ENCODE data around the gene TXLNG. TPM values are rescaled to one million over a fixed set of nuclear protein-coding genes. Genes with fewer than 3 reads are reported as not detected.

TXLNG gene
- total RNA-seq, 2 experiments from 2014 or later = 10.8 to 10.9 TPM

DNA sequence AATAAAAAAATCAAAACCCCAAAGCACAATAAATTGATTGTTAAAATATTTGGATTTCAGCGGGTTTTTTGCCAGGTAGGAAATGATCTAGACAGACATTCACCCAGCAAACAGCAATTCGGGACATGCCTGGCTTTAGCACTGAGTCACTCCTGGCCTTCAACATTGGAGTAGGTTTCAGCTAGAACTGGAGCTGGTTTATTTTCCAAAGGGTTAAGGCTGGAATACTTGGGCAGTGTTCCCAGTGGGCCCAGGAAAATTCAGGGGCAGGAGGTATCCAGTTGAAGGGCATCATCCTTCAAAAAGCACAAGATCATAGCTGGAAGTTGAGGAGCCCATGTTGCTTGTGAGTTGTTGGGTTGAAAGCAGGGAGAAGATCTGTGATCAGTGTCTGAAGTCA lies 41.0 kb downstream of the TXLNG start:
- Mint-ChIP-seq H3K36me3 (ENCODE audit: low read depth) (peaks cover 25% of the 10 kb centered on the region), H3K9me3 (ENCODE audit: insufficient read depth) (no peaks in the 10 kb centered on the region), H3K27ac (no peak overlapping the region), H3K4me3 (no peak overlapping the region), H3K27me3 (ENCODE audit: low read depth) (no peaks in the 10 kb centered on the region), H3K4me1 (ENCODE audit: low read depth) (peaks cover 6% of the 10 kb centered on the region)
- DNase-seq (no peak), ATAC-seq (no peak)
- ChIA-PET POLR2A (interaction anchor here (0.7 kb wide), 1 partner anchor 29 kb away, joined by 3 read pairs; no protein-coding TSS in a partner anchor), CTCF (interaction anchor here (1.2 to 3.7 kb wide), 8 partner anchors 8 to 256 kb away, joined by 3 to 25 read pairs (median 6); no protein-coding TSS in a partner anchor)

DNA sequence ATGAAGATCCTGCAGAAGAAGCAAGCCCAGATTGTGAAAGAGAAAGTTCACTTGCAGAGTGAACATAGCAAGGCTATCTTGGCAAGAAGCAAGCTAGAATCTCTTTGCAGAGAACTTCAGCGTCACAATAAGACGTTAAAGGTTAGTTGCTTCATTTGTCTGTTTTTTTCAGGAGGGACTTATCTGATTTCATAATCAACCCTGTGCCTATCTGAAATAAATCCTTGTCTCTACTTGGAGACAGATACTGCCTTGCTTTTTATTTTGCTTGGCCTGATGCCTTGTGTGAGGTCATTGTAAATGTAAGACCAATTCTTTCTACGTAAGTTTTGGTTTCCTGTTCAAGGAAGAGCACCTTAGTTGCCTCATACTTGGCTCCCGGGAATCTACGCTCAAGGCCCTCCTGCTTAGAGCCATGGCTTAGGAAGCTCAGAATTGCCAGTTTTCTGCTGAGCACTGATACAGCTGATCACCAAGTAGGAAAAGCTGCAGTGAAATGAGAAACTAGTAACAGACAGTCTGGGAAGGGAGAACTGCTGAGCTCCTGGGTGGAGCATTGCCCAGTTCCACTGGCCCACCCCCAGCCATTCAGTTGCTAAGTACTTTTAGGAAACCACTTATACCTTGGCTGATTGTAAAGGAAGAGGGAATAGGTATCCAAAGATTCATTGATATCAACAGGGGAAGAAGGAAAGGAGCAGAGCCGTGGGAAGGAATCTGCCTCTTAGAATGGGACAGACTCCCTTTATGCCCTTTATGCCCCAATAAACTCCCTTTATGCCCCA lies 42.0 kb downstream of the TXLNG start:
- no peak overlapping the region for H3K27ac Mint-ChIP-seq
- H3K27me3 Mint-ChIP-seq (ENCODE audit: low read depth) = no peaks in the 10 kb centered on the region
- no peak for ATAC-seq
- no peaks in the 10 kb centered on the region for H3K9me3 Mint-ChIP-seq (ENCODE audit: insufficient read depth)
- CTCF ChIA-PET = interaction anchor here (3.6 to 3.7 kb wide), 2 partner anchors 55 to 219 kb away, joined by 25 read pairs; no protein-coding TSS in a partner anchor
- no peak for DNase-seq
- peaks cover 6% of the 10 kb centered on the region for H3K4me1 Mint-ChIP-seq (ENCODE audit: low read depth)
- POLR2A ChIA-PET = interaction anchor here (1.1 kb wide), 1 partner anchor 11 kb away, joined by 3 read pairs; no protein-coding TSS in a partner anchor
- peaks cover 22% of the 10 kb centered on the region for H3K36me3 Mint-ChIP-seq (ENCODE audit: low read depth)
- H3K4me3 Mint-ChIP-seq = no peak overlapping the region

DNA sequence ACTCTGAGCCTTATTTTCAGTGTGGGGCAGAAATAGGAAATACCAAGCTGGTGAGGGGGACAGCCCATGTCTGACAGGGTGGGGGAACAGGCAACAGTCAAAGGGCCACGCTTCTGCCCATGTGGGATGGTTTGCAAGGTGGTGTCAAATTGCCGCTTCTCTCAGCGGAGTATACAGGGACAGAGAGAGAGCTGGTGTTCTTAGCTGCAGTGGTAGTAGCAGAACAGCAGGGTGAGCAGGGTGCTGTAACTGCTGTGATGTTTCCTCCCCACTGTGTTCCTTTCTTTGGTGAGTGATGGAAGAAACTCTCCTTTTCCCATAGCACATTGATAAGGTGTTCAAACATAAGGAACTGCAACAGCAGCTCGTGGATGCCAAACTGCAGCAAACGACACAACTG lies 46.0 kb downstream of the TXLNG start:
- no peaks in the 10 kb centered on the region for H3K27me3 Mint-ChIP-seq (ENCODE audit: low read depth)
- H3K36me3 Mint-ChIP-seq (ENCODE audit: low read depth) = peaks cover 25% of the 10 kb centered on the region
- no peaks in the 10 kb centered on the region for H3K9me3 Mint-ChIP-seq (ENCODE audit: insufficient read depth)
- ChIA-PET POLR2A (no interaction called here), CTCF (no interaction called here)
- DNase-seq (no peak), ATAC-seq (no peak)
- no peak overlapping the region for H3K27ac Mint-ChIP-seq
- no peaks in the 10 kb centered on the region for H3K4me1 Mint-ChIP-seq (ENCODE audit: low read depth)
- H3K4me3 Mint-ChIP-seq = no peak overlapping the region

DNA sequence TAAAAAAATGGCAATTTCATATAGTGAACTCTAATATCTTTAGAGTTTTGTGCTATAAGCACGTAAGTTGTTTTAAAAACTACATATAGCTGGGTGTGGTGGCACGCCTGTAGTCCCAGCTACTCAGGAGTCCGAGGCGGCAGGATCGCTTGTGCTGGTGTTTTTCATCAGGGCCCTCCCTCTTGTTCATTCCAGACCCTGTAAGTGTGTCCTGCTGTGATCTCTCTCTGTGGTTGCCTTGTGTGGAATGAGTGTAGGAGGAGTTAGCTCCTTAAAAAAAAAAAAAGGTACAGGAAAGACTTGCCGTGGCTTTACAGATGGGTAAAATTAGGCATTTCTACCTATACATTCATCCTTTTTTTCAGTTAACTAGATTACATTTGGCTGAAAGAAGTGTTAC lies 48.5 kb downstream of the TXLNG start:
- ChIA-PET CTCF (interaction anchor here (1.2 to 1.5 kb wide), 2 partner anchors 9 to 17 kb away, joined by 3 to 8 read pairs; no protein-coding TSS in a partner anchor), POLR2A (no interaction called here)
- Mint-ChIP-seq H3K9me3 (ENCODE audit: insufficient read depth) (no peaks in the 10 kb centered on the region), H3K27ac (no peak overlapping the region), H3K36me3 (ENCODE audit: low read depth) (peaks cover 24% of the 10 kb centered on the region), H3K4me1 (ENCODE audit: low read depth) (no peaks in the 10 kb centered on the region), H3K4me3 (no peak overlapping the region), H3K27me3 (ENCODE audit: low read depth) (no peaks in the 10 kb centered on the region)
- DNase-seq (no peak), ATAC-seq (no peak)

DNA sequence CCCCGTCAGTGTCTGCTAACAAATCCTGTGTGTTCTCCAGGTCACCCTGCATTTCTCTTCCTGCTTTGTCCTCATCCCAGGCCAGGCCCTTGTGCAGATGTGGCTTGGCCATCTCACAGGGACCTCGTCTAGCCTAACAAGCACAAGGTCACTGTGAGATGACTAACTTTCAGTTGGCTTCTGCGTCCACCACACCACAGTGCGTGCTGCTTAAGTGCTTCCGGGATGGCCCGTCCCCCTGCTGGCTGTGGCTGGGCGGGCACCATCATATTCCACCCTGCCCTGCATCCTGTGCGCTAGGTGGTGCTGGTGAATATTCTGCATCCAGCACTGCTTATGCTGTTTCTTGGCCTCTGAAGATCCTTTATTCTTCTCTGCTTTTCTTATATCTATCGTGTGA lies 50.1 kb downstream of the TXLNG start:
- ChIA-PET CTCF (interaction anchor here (1.3 kb wide), 1 partner anchor 29 kb away, joined by 3 read pairs; no protein-coding TSS in a partner anchor), POLR2A (no interaction called here)
- Mint-ChIP-seq H3K27ac (peak overlapping the region; percentile 16), H3K27me3 (ENCODE audit: low read depth) (no peaks in the 10 kb centered on the region), H3K9me3 (ENCODE audit: insufficient read depth) (no peaks in the 10 kb centered on the region), H3K36me3 (ENCODE audit: low read depth) (peaks cover 26% of the 10 kb centered on the region), H3K4me1 (ENCODE audit: low read depth) (no peaks in the 10 kb centered on the region), H3K4me3 (no peak overlapping the region)
- ATAC-seq (peak; percentile 59), DNase-seq (no peak)

- POLR2A ChIA-PET = interaction anchor here (0.9 to 1.0 kb wide), 2 partner anchors 9 to 14 kb away, joined by 3 to 4 read pairs; no protein-coding TSS in a partner anchor
- ATAC-seq (no peak), DNase-seq (no peak)
- Mint-ChIP-seq H3K36me3 (ENCODE audit: low read depth) (peaks cover 31% of the 10 kb centered on the region), H3K4me3 (no peak overlapping the region), H3K9me3 (ENCODE audit: insufficient read depth) (no peaks in the 10 kb centered on the region), H3K27me3 (ENCODE audit: low read depth) (no peaks in the 10 kb centered on the region), H3K4me1 (ENCODE audit: low read depth) (no peaks in the 10 kb centered on the region), H3K27ac (no peak overlapping the region)
- CTCF ChIA-PET = interaction anchor here (1.3 to 1.5 kb wide), 2 partner anchors 12 kb away, joined by 4 to 6 read pairs; no protein-coding TSS in a partner anchor
Observed at GRCh38 chrX:16838202-16839066, 52.2 kb downstream of the TXLNG start.

DNA sequence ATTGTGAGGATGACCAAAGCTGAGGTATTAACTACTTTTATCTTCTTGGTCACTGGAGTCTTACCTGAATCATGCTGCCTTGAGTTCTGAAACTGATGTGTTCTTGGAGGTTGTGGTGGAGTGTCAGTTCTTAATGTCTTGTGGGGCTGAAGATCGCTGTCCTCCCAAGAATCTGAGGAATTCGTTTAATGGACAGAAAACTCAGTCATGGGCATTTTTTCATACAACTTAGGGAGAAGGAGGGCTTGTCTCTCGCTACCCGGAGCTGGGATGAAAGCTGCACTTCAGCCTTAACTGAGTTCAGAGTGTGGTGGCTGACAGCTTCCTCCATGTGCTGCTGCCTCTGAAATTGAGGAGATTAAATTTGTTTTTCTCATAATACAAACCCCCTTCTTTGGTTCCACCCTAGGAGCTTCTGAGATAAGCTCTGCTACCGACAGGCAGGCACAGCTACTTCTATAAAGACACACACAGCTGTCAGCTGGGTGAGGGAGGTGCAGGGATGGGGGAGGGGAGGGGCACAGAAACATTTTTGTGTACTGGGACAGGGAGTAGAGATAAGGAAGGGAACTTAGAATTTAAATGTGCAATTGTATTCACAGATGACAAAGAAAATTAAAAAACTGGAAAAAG lies 53.1 kb downstream of the TXLNG start:
- no peak overlapping the region for H3K4me3 Mint-ChIP-seq
- no peak for ATAC-seq
- POLR2A ChIA-PET = interaction anchor here (0.9 to 1.5 kb wide), 3 partner anchors 8 to 13 kb away, joined by 3 to 4 read pairs (median 3); no protein-coding TSS in a partner anchor

DNA sequence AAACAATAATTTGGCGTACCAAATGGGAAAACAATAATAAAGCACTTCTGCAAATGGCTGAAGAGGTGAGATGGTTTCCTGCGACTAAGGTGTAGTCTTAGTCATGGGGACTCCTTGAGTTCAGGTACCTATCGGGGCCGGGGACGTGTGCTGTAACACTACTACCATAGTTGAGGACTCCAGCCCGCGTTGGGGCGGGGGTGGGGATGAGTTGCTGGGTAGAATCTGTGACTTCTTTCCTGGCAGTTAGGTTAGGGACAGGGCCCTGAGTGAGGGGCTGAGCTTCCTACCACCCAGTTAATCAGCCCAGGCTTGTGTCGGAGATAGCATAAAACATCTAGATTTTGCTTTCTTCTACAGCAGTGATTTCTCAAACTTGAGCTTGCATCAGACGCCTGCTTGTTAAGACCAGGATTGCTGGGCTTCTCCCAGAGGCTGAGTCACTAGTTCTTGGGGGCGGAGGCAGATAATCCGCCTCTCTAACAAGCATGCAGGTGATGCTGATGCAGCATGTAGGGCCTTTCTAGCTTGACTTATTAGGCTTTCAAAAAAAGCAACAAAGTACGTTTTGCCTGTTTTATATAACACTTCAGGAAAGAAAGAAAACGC lies 53.7 kb downstream of the TXLNG start:
- Mint-ChIP-seq H3K27me3 (ENCODE audit: low read depth) (no peaks in the 10 kb centered on the region), H3K36me3 (ENCODE audit: low read depth) (peaks cover 35% of the 10 kb centered on the region), H3K27ac (no peak overlapping the region), H3K4me1 (ENCODE audit: low read depth) (no peaks in the 10 kb centered on the region), H3K4me3 (no peak overlapping the region), H3K9me3 (ENCODE audit: insufficient read depth) (no peaks in the 10 kb centered on the region)
- POLR2A ChIA-PET = interaction anchor here (1.5 kb wide), 1 partner anchor 11 kb away, joined by 3 read pairs; no protein-coding TSS in a partner anchor
- CTCF ChIA-PET = interaction anchor here (1.3 kb wide), 1 partner anchor 14 kb away, joined by 6 read pairs; no protein-coding TSS in a partner anchor
- no peak for DNase-seq
- ATAC-seq = no peak

More for the DNA sequence above, 53.1 kb downstream of the TXLNG start:
- Mint-ChIP-seq H3K27me3 (ENCODE audit: low read depth) (no peaks in the 10 kb centered on the region), H3K9me3 (ENCODE audit: insufficient read depth) (no peaks in the 10 kb centered on the region), H3K4me1 (ENCODE audit: low read depth) (no peaks in the 10 kb centered on the region), H3K36me3 (ENCODE audit: low read depth) (peaks cover 33% of the 10 kb centered on the region), H3K27ac (no peak overlapping the region)
- DNase-seq = no peak
- CTCF ChIA-PET = interaction anchor here (1.3 kb wide), 1 partner anchor 13 kb away, joined by 6 read pairs; no protein-coding TSS in a partner anchor

GRCh38 chrX:16842684-16843083 lies 56.4 kb downstream of the TXLNG start:
- no peak for DNase-seq
- Mint-ChIP-seq H3K27me3 (ENCODE audit: low read depth) (no peaks in the 10 kb centered on the region), H3K36me3 (ENCODE audit: low read depth) (peaks cover 35% of the 10 kb centered on the region), H3K9me3 (ENCODE audit: insufficient read depth) (no peaks in the 10 kb centered on the region), H3K4me1 (ENCODE audit: low read depth) (peaks cover 3% of the 10 kb centered on the region), H3K4me3 (no peak overlapping the region), H3K27ac (no peak overlapping the region)
- no peak for ATAC-seq
- POLR2A ChIA-PET = no interaction called here
- CTCF ChIA-PET = no interaction called here

DNA sequence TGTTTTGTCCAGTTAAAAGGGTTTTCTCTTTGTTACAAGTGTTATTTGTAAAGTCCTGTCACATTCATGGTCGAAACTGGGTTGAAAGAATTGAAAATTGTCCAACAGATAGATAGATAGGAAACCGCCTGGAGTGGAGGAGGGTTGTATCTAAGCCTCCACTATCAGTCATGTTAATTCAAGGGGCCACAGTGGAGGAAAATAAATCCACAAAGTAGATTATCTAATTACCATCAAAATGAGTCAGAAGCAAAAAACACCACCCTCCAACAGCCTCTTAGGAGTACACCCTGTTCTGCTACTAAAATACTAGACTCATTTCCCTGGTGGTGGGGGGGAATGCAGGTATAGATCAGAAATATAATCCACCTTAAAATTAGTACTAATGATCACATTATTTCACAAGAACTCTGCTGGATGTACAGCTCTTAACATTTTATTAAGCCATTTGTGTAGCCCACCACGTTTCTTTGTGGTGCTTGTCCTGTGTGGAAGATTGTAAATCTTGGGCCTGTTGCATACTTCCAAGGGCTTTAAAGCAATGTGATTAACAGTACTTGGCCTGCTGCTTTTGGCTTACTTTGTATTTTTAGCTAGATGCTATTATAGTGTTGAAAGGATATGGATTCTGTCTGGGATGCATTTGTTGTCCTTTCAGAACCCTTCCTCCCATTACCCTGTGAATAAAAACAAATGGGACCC lies 57.1 kb downstream of the TXLNG start:
- peak; percentile 19 for ATAC-seq
- CTCF ChIA-PET = interaction anchor here (2.2 kb wide), 1 partner anchor 18 kb away, joined by 4 read pairs; no protein-coding TSS in a partner anchor
- H3K9me3 Mint-ChIP-seq (ENCODE audit: insufficient read depth) = no peaks in the 10 kb centered on the region
- no peak for DNase-seq
- H3K4me3 Mint-ChIP-seq = no peak overlapping the region
- H3K4me1 Mint-ChIP-seq (ENCODE audit: low read depth) = peaks cover 3% of the 10 kb centered on the region
- POLR2A ChIA-PET = no interaction called here
- peaks cover 37% of the 10 kb centered on the region for H3K36me3 Mint-ChIP-seq (ENCODE audit: low read depth)
- H3K27ac Mint-ChIP-seq = no peak overlapping the region
- no peaks in the 10 kb centered on the region for H3K27me3 Mint-ChIP-seq (ENCODE audit: low read depth)

Data from activated CD8-positive, alpha-beta T cell treated with anti-CD3 and anti-CD28 coated beads, Interleukin-2, amount 10 ng/mL, durations not matched to agents 7 days and 5 days (primary cell).